A673 (cell line): ENCODE measurements around the gene RNASEL. TPM values are rescaled to one million over a fixed set of nuclear protein-coding genes. Genes with fewer than 3 reads are reported as not detected.

Experiments
- BruUV-seq: library from RNA; stranded (reverse); fragments of 400-500 nt; replicated peaks from 2 replicates; lab custom pipeline; 2021; lab: Mats Ljungman, UMichigan
- CTCF ChIA-PET: fragments of 300-600 bp; sonication (Branson Sonifier 250); formaldehyde crosslinking; loops from one replicate; lab custom pipeline; 2022; ENCODE audit warnings: antibody characterized with exemption; lab: Charles Lee
- POLR2A ChIA-PET: fragments of 300-600 bp; sonication (Branson Sonifier 250); formaldehyde crosslinking; loops from one replicate; lab custom pipeline; 2022; ENCODE audit warnings: antibody characterized with exemption; ENCODE audit not compliant: low non-redundant PET; lab: Charles Lee
- DNase-seq: peaks from one replicate; pipeline ENCODE4 v3.0.0-alpha.2; 2015; ENCODE audit warnings: low spot score
- H3K27ac ChIP-seq: fragments of 200-600 bp; sonication (generic); 2 replicates; pipeline ENCODE4 v1.5.1; 2016; ENCODE audit warnings: mixed run types, low read depth, mild to moderate bottlenecking, mixed read lengths, antibody characterized with exemption, low read length; ENCODE audit not compliant: poor library complexity, severe bottlenecking
- H3K27me3 ChIP-seq: fragments of 200-600 bp; sonication (generic); replicated peaks from 2 replicates; pipeline ENCODE4 v1.6.1; 2017; ENCODE audit warnings: mixed run types, low read depth, mild to moderate bottlenecking, mixed read lengths, antibody characterized with exemption, low read length; ENCODE audit not compliant: insufficient read depth, poor library complexity
- H3K36me3 ChIP-seq: fragments of 200-600 bp; sonication (generic); 2 replicates; pipeline ENCODE4 v1.6.1; 2016; ENCODE audit warnings: mixed run types, mild to moderate bottlenecking, mixed read lengths, antibody characterized with exemption, low read length; ENCODE audit not compliant: insufficient read depth, poor library complexity, severe bottlenecking
- H3K4me1 ChIP-seq: fragments of 200-600 bp; sonication (generic); 2 replicates; pipeline ENCODE4 v1.6.1; 2017; ENCODE audit warnings: mixed run types, mild to moderate bottlenecking, mixed read lengths, antibody characterized with exemption, low read length; ENCODE audit not compliant: insufficient read depth, poor library complexity, severe bottlenecking
- H3K4me3 ChIP-seq: fragments of 200-600 bp; sonication (generic); 2 replicates; pipeline ENCODE4 v1.5.1; 2016; ENCODE audit warnings: low read depth, mixed run types, mild to moderate bottlenecking, mixed read lengths, low read length; ENCODE audit not compliant: poor library complexity, severe bottlenecking
- H3K9me3 ChIP-seq: fragments of 200-600 bp; sonication (generic); 2 replicates; pipeline ENCODE4 v1.6.1; 2016; ENCODE audit warnings: mixed run types, low read depth, mild to moderate bottlenecking, mixed read lengths, antibody characterized with exemption, low read length; ENCODE audit not compliant: poor library complexity, severe bottlenecking
- CTCF ChIP-seq: fragments of 300-800, 200-600 bp; sonication (generic); conservative IDR thresholded peaks from 2 replicates; pipeline ENCODE4 v1.5.1; 2017; ENCODE audit warnings: low read depth, mild to moderate bottlenecking, antibody characterized with exemption, low read length, moderate library complexity, mixed read lengths
- EZH2 ChIP-seq: fragments of 200-600 bp; sonication (generic); IDR thresholded peaks from 2 replicates; pipeline ENCODE4 v1.6.1; 2017; ENCODE audit warnings: borderline replicate concordance, low read depth, mild to moderate bottlenecking, mixed read lengths, antibody characterized with exemption, low read length; ENCODE audit not compliant: poor library complexity, severe bottlenecking
- intact Hi-C: fragments of 100-400 bp; cut with micrococcal nuclease; formaldehyde crosslinking; loops from one replicate; pipeline ENCODE4 v1.10.0; 2022; ENCODE audit not compliant: unreplicated experiment
- total RNA-seq: library from RNA; stranded (reverse); gene quantifications from 2 replicates; pipeline ENCODE4 v1.2.3, GENCODE V29; 2021

Gene RNASEL
- total RNA-seq, 1 experiment from 2014 or later, result 3.2 TPM

- Histone ChIP-seq H3K4me1 (no peaks in the 10 kb centered on the region), H3K4me3 (no peak overlapping the region), H3K27me3 (no peaks in the 10 kb centered on the region), H3K36me3 (no peaks in the 10 kb centered on the region), H3K27ac (no peak overlapping the region), H3K9me3 (no peaks in the 10 kb centered on the region)
- ChIA-PET POLR2A (no interaction called here), CTCF (no interaction called here)
- intact Hi-C loops, result no loop called here
- TF ChIP-seq EZH2 (no peak), CTCF (no peak)
- no peak for DNase-seq
- BruUV-seq, result no TSS peak
These were observed 21.4 kb downstream of the RNASEL start for GRCh38 chr1:182567629-182568028.

- no peaks in the 10 kb centered on the region for H3K9me3 ChIP-seq
- H3K4me3 ChIP-seq, result no peak overlapping the region
- CTCF ChIA-PET, result no interaction called here
- intact Hi-C loops, result no loop called here
- POLR2A ChIA-PET, result no interaction called here
- no peak for DNase-seq
- peaks cover 3% of the 10 kb centered on the region for H3K4me1 ChIP-seq
- TF ChIP-seq EZH2 (no peak), CTCF (no peak)
- no peaks in the 10 kb centered on the region for H3K27me3 ChIP-seq
- H3K27ac ChIP-seq, result no peak overlapping the region
- no peaks in the 10 kb centered on the region for H3K36me3 ChIP-seq
- no TSS peak for BruUV-seq
These were observed 23.5 kb downstream of the RNASEL start for GRCh38 chr1:182565537-182565936.

- Histone ChIP-seq H3K4me1 (peaks cover 3% of the 10 kb centered on the region), H3K4me3 (no peak overlapping the region), H3K27me3 (no peaks in the 10 kb centered on the region), H3K9me3 (no peaks in the 10 kb centered on the region), H3K36me3 (no peaks in the 10 kb centered on the region), H3K27ac (no peak overlapping the region)
- TF ChIP-seq CTCF, result no peak
- TF ChIP-seq EZH2, result no peak
- ChIA-PET CTCF (no interaction called here), POLR2A (no interaction called here)
- no peak for DNase-seq
- BruUV-seq, result no TSS peak
- intact Hi-C loops, result no loop called here
These were observed 24.6 kb downstream of the RNASEL start for GRCh38 chr1:182564406-182565004.
